Ishikawa (cell line): Measurements from ENCODE around the gene TRPM2.

Experiments used
- CEBPB ChIP-seq: IDR thresholded peaks from 2 replicates; pipeline ENCODE4 v1.6.1; 2012
- CREB1 ChIP-seq: IDR thresholded peaks from 2 replicates; pipeline ENCODE4 v1.6.1; 2012; ENCODE audit warnings: low read depth
- EGR1 ChIP-seq: IDR thresholded peaks from 2 replicates; pipeline ENCODE4 v1.6.1; 2012
- EP300 ChIP-seq: IDR thresholded peaks from 2 replicates; pipeline ENCODE4 v1.6.1; 2012; ENCODE audit warnings: borderline replicate concordance
- FOXM1 ChIP-seq: IDR thresholded peaks from 2 replicates; pipeline ENCODE4 v1.6.1; 2012; ENCODE audit warnings: low read depth, borderline replicate concordance
- MAX ChIP-seq: IDR thresholded peaks from 2 replicates; pipeline ENCODE4 v1.6.1; 2012
- NFIC ChIP-seq: IDR thresholded peaks from 2 replicates; pipeline ENCODE4 v1.6.1; 2012
- RAD21 ChIP-seq: IDR thresholded peaks from 2 replicates; pipeline ENCODE4 v1.6.1; 2012; ENCODE audit warnings: low read depth
- REST ChIP-seq: IDR thresholded peaks from 2 replicates; pipeline ENCODE4 v1.6.1; 2012; ENCODE audit warnings: low read depth, mild to moderate bottlenecking
- TAF1 ChIP-seq: IDR thresholded peaks from 2 replicates; pipeline ENCODE4 v1.6.1; 2012; ENCODE audit warnings: low read depth, mild to moderate bottlenecking
- TCF12 ChIP-seq: IDR thresholded peaks from 2 replicates; pipeline ENCODE4 v1.6.1; 2012; ENCODE audit warnings: low read depth
- TEAD4 ChIP-seq: IDR thresholded peaks from 2 replicates; pipeline ENCODE4 v1.6.1; 2012
- USF1 ChIP-seq: IDR thresholded peaks from 2 replicates; pipeline ENCODE4 v1.6.1; 2012
- YY1 ChIP-seq: IDR thresholded peaks from 2 replicates; pipeline ENCODE4 v1.6.1; 2012; ENCODE audit warnings: low read depth
- ZBTB7A ChIP-seq: IDR thresholded peaks from 2 replicates; pipeline ENCODE4 v1.6.1; 2012; ENCODE audit warnings: low read depth

Gene TRPM2

GRCh38 chr21:44434936-44435635 is 81.7 kb downstream of the TRPM2 start:
- TF ChIP-seq EP300: no peak
- TF ChIP-seq TAF1: no peak
- TF ChIP-seq TCF12: no peak
- no peak for TF ChIP-seq TEAD4
- TF ChIP-seq USF1: no peak
- no peak for TF ChIP-seq RAD21
- no peak for TF ChIP-seq EGR1
- no peak for TF ChIP-seq YY1
- no peak for TF ChIP-seq FOXM1
- no peak for TF ChIP-seq NFIC
- no peak for TF ChIP-seq MAX
- TF ChIP-seq ZBTB7A: no peak

- TF ChIP-seq CEBPB (no peak), RAD21 (no peak), MAX (no peak), REST (no peak), USF1 (no peak), EP300 (no peak), YY1 (no peak)
These were observed 82.7 kb downstream of the TRPM2 start for GRCh38 chr21:44436111-44436611.

GRCh38 chr21:44436958-44437357 is 83.5 kb downstream of the TRPM2 start:
- TF ChIP-seq TAF1 (no peak), CEBPB (no peak), ZBTB7A (no peak), EGR1 (no peak), YY1 (no peak)

- TF ChIP-seq ZBTB7A: no peak
- TF ChIP-seq REST: no peak
- TF ChIP-seq CREB1: no peak
- no peak for TF ChIP-seq CEBPB
- no peak for TF ChIP-seq EP300
- TF ChIP-seq TAF1: no peak
- TF ChIP-seq RAD21: no peak
- TF ChIP-seq FOXM1: no peak
- no peak for TF ChIP-seq USF1
- no peak for TF ChIP-seq YY1
- no peak for TF ChIP-seq EGR1
- no peak for TF ChIP-seq MAX
- no peak for TF ChIP-seq TEAD4
- TF ChIP-seq NFIC: no peak
- TF ChIP-seq TCF12: no peak
These were observed 83.9 kb downstream of the TRPM2 start for GRCh38 chr21:44437371-44437695.

GRCh38 chr21:44437696-44438431 is 84.4 kb downstream of the TRPM2 start:
- TF ChIP-seq CREB1 (no peak), CEBPB (no peak), EGR1 (no peak), TAF1 (no peak), TCF12 (no peak), REST (no peak), TEAD4 (no peak), RAD21 (no peak), USF1 (no peak)
